Endothelial cell of umbilical vein (primary cell): ENCODE measurements around the gene PRKRIP1. TPM values are rescaled to one million over a fixed set of nuclear protein-coding genes. Genes with fewer than 3 reads are reported as not detected.

ENCODE experiments used
- BruUV-seq: library from RNA; stranded (reverse); fragments of 400-500 nt; replicated peaks from 2 replicates; lab custom pipeline; 2021; lab: Mats Ljungman, UMichigan
- CTCF ChIA-PET: fragments of 300-600, 350-600 bp; sonication (Branson Sonifier 250); formaldehyde crosslinking; loops from one replicate; lab custom pipeline; 2021; ENCODE audit warnings: antibody characterized with exemption, inconsistent platforms; lab: Charles Lee
- POLR2A ChIA-PET: fragments of 300-600, 350-600 bp; sonication (Branson Sonifier 250); formaldehyde crosslinking; loops from one replicate; lab custom pipeline; 2021; ENCODE audit warnings: antibody characterized with exemption, inconsistent platforms; lab: Charles Lee
- DNase-seq: peaks from one replicate; pipeline ENCODE4 v3.0.0-alpha.2; 2011; ENCODE audit warnings: low read depth, low spot score
- FAIRE-seq: peaks from 2 replicates; lab custom pipeline; 2011; peaks lifted over from hg19 to GRCh38; lab: Jason Lieb, UNC
- H2AFZ ChIP-seq: 2 replicates; pipeline ENCODE4 v1.6.0; 2012; ENCODE audit warnings: low read depth, low read length, control low read depth, inconsistent platforms
- H3K27ac ChIP-seq: 2 replicates; pipeline ENCODE4 v1.5.1; 2011; ENCODE audit warnings: low read depth, mild to moderate bottlenecking, control low read depth, low read length, moderate library complexity; ENCODE audit not compliant: insufficient read depth
- H3K27me3 ChIP-seq, 2 experiments: 2 replicates each; pipeline versions ENCODE4 v1.6.0 to v1.6.1; 2011; ENCODE audit warnings: low read length in 2 of 2, mixed read lengths in 1 of 2; ENCODE audit not compliant: control insufficient read depth in 2 of 2, insufficient read depth in 2 of 2
- H3K36me3 ChIP-seq, 2 experiments: 2 replicates in 1 of 2; 3 replicates in 1 of 2; pipeline ENCODE4 v1.5.1; 2011; ENCODE audit warnings: low read length in 2 of 2, mild to moderate bottlenecking in 1 of 2, moderate library complexity in 1 of 2; ENCODE audit not compliant: control insufficient read depth in 2 of 2, insufficient read depth in 2 of 2; ENCODE audit errors: extremely low read depth in 1 of 2
- H3K4me1 ChIP-seq: 3 replicates; pipeline ENCODE4 v1.5.1; 2011; ENCODE audit warnings: mild to moderate bottlenecking, low read length; ENCODE audit not compliant: control insufficient read depth, insufficient read depth; ENCODE audit errors: extremely low read depth
- H3K4me2 ChIP-seq: 2 replicates; pipeline ENCODE4 v1.6.1; 2011; ENCODE audit warnings: low read length, control low read depth, mixed read lengths; ENCODE audit not compliant: insufficient read depth
- H3K4me3 ChIP-seq, 3 experiments: fragments of 200-600 bp in 1 of 3; sonication (generic), shearing (Covaris generic) in 1 of 3; replicated peaks in 1 of 3; 2 replicates each; pipeline ENCODE4 v1.5.1; 2011 to 2016; ENCODE audit warnings: control low read depth in 3 of 3, low read length in 3 of 3, mild to moderate bottlenecking in 2 of 3, inconsistent platforms in 1 of 3, low read depth in 1 of 3, moderate library complexity in 1 of 3; ENCODE audit not compliant: insufficient read depth in 1 of 3
- H3K79me2 ChIP-seq: 2 replicates; pipeline ENCODE4 v1.6.0; 2012; ENCODE audit warnings: low read length, inconsistent platforms; ENCODE audit not compliant: control insufficient read depth, insufficient read depth
- H3K9ac ChIP-seq: replicated peaks from 2 replicates; pipeline ENCODE3; 2011; ENCODE audit warnings: low read length, control low read depth; ENCODE audit not compliant: insufficient read depth; ENCODE audit errors: extremely low read depth
- H3K9me1 ChIP-seq: replicated peaks from 3 replicates; pipeline ENCODE4 v1.6.0; 2011; ENCODE audit warnings: mild to moderate bottlenecking, low read length; ENCODE audit not compliant: control insufficient read depth, insufficient read depth; ENCODE audit errors: extremely low read depth
- H3K9me3 ChIP-seq: replicated peaks from 2 replicates; pipeline ENCODE4 v1.5.1; 2012; ENCODE audit warnings: low read length, inconsistent platforms; ENCODE audit not compliant: control insufficient read depth, insufficient read depth
- H4K20me1 ChIP-seq: replicated peaks from 2 replicates; pipeline ENCODE3; 2011; ENCODE audit warnings: mild to moderate bottlenecking, low read length; ENCODE audit not compliant: control insufficient read depth, insufficient read depth; ENCODE audit errors: extremely low read depth
- EZH2 ChIP-seq: IDR thresholded peaks from 2 replicates; pipeline ENCODE4 v1.6.1; 2012; ENCODE audit warnings: borderline replicate concordance, low read depth, mild to moderate bottlenecking, moderate library complexity, low read length, inconsistent platforms; ENCODE audit not compliant: severe bottlenecking
- FOS ChIP-seq: IDR thresholded peaks from 2 replicates; pipeline ENCODE4 v1.6.1; 2011; ENCODE audit warnings: mild to moderate bottlenecking, low read length, moderate library complexity, borderline replicate concordance; ENCODE audit not compliant: insufficient read depth
- GATA2 ChIP-seq: IDR thresholded peaks from 2 replicates; pipeline ENCODE4 v1.7.0; 2011; ENCODE audit warnings: low read depth, mild to moderate bottlenecking, moderate library complexity, mixed read lengths, low read length; ENCODE audit not compliant: insufficient read length, insufficient read depth
- JUN ChIP-seq: IDR thresholded peaks from 2 replicates; pipeline ENCODE4 v1.6.1; 2011; ENCODE audit warnings: borderline replicate concordance, low read depth; ENCODE audit not compliant: insufficient read length, insufficient read depth
- MYC ChIP-seq: IDR thresholded peaks from one replicate; pipeline ENCODE4 v1.6.1; 2011; ENCODE audit warnings: mild to moderate bottlenecking, low read depth, low read length
- POLR2A ChIP-seq: IDR thresholded peaks from 2 replicates; pipeline ENCODE4 v1.6.1; 2012; ENCODE audit warnings: low read depth, mild to moderate bottlenecking, control low read depth, low read length
- POLR2AphosphoS5 ChIP-seq: IDR thresholded peaks from 2 replicates; pipeline ENCODE4 v1.6.1; 2012; ENCODE audit warnings: low read depth, mild to moderate bottlenecking, control low read depth, low read length, moderate library complexity; ENCODE audit not compliant: insufficient read depth
- dilution Hi-C: fragments of 300-500 bp; cut with MboI; formaldehyde crosslinking; loops from one replicate; pipeline ENCODE4 v1.15.0; 2019; ENCODE audit warnings: low sequenced_read_pairs; ENCODE audit not compliant: extremely low pct_ligation_motif_present
- intact Hi-C: fragments of 100-400 bp; cut with micrococcal nuclease; formaldehyde crosslinking; loops from one replicate; pipeline ENCODE4 v1.10.0; 2022
- polyA plus RNA-seq, 4 experiments: library from polyadenylated mRNA; depleted of rRNA in 3 of 4; stranded (reverse) in 3 of 4; unstranded in 1 of 4; fragments of >200 nt; gene quantifications; 2 replicates each; pipeline versions ENCODE4 v1.2.1 to v1.2.3, GENCODE V29; 2011 to 2012; ENCODE audit warnings: missing spikeins in 1 of 4
- total RNA-seq: library from RNA; stranded (reverse); gene quantifications from 2 replicates; pipeline ENCODE4 v1.2.3, GENCODE V29; 2021
- TF ChIP-seq, protein P1 (sequence below), 2 donors: IDR thresholded peaks; 1 replicate in 1 of 2; 2 replicates in 1 of 2; pipeline ENCODE4 v1.5.1; 2011; ENCODE audit warnings: low read length in 2 of 2, mild to moderate bottlenecking in 2 of 2, moderate library complexity in 2 of 2, control low read depth in 1 of 2, inconsistent platforms in 1 of 2, low read depth in 1 of 2; ENCODE audit not compliant: insufficient read depth in 1 of 2; ENCODE audit errors: extremely low read depth in 1 of 2
- TF ChIP-seq, protein P2 (sequence below): IDR thresholded peaks from 2 replicates; pipeline ENCODE4 v1.6.1; 2011; ENCODE audit not compliant: insufficient read depth, insufficient read length

The PRKRIP1 gene
- total and polyA plus RNA-seq, 2 donors (not counting 3 experiments of a cell fraction or from before 2014, with no cell fraction given): 16.1 to 26.1 TPM

DNA sequence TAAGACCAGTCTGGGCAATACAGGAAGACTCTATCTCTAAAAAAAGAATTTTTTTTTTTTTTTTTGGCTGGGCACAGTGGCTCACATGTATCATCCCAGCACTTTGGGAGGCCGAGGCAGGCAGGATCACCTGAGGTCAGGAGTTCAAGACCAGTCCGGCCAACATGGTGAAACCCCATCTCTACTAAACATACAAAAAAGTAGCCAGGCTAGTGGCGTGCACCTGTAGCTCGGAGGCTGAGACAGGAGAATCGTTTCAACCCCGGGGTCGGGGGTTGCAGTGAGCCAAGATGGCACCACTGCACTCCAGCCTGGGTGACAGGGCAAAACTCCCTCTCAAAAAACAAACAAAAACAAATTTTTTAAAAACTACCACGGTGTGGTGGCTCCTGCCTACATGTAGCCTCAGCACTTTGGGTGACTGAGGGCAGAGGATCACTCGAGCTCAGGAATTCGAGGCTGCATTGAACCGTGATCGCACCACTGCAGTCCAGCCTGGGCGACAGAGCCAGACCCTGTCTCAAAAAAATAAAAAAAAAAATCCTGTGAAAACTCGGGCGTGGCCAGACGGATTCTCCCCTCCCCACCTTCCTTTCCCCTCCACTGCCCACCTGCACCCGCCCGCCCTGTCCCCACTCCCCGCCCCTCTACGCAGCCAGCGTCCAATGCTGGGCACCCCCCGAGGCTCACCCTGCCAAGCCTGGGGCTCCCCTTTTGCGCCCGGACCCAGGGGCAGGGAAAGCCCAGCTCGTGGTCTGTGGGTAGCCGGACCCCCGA, 36.5 kb downstream of the PRKRIP1 start:
- peak overlapping the region; percentile 89 for H2AFZ ChIP-seq
- peak; percentile 40 for FAIRE-seq
- H3K79me2 ChIP-seq: peaks cover 19% of the 10 kb centered on the region
- H4K20me1 ChIP-seq: no peaks in the 10 kb centered on the region
- TF ChIP-seq JUN (no peak), POLR2A (no peak), FOS (no peak), POLR2AphosphoS5 (no peak), MYC (no peak), GATA2 (no peak), EZH2 (no peak)
- TF ChIP-seq, protein P1, sequence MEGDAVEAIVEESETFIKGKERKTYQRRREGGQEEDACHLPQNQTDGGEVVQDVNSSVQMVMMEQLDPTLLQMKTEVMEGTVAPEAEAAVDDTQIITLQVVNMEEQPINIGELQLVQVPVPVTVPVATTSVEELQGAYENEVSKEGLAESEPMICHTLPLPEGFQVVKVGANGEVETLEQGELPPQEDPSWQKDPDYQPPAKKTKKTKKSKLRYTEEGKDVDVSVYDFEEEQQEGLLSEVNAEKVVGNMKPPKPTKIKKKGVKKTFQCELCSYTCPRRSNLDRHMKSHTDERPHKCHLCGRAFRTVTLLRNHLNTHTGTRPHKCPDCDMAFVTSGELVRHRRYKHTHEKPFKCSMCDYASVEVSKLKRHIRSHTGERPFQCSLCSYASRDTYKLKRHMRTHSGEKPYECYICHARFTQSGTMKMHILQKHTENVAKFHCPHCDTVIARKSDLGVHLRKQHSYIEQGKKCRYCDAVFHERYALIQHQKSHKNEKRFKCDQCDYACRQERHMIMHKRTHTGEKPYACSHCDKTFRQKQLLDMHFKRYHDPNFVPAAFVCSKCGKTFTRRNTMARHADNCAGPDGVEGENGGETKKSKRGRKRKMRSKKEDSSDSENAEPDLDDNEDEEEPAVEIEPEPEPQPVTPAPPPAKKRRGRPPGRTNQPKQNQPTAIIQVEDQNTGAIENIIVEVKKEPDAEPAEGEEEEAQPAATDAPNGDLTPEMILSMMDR (IDR thresholded peaks at IDR 0.05; ENCODE audit: extremely low read depth in 1 of 2, insufficient read depth in 1 of 2, low read depth in 1 of 2, low read length in 2 of 2): no peak
- TF ChIP-seq, protein P2, sequence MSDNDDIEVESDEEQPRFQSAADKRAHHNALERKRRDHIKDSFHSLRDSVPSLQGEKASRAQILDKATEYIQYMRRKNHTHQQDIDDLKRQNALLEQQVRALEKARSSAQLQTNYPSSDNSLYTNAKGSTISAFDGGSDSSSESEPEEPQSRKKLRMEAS: no peak
- H3K4me2 ChIP-seq: peak overlapping the region; percentile 36
- CTCF ChIA-PET: interaction anchor here (1.0 to 1.2 kb wide), 2 partner anchors 20 to 28 kb away, joined by 3 to 5 read pairs; no protein-coding TSS in a partner anchor
- H3K4me3 ChIP-seq: peak overlapping the region; percentile 30 to 98 (median 59)
- H3K9me3 ChIP-seq: no peaks in the 10 kb centered on the region
- peak overlapping the region; percentile 67 for H3K9ac ChIP-seq
- peak overlapping the region; percentile 42 for H3K27ac ChIP-seq
- no peaks in the 10 kb centered on the region for H3K27me3 ChIP-seq
- no TSS peak for BruUV-seq
- H3K4me1 ChIP-seq: peaks cover 6% of the 10 kb centered on the region
- dilution Hi-C loops: no loop called here
- H3K9me1 ChIP-seq: no peaks in the 10 kb centered on the region
- POLR2A ChIA-PET: no interaction called here
- intact Hi-C loops: loop anchor here (1.0 kb wide), 1 partner anchor 32 kb away; the partner anchor contains the start of genes ALKBH4 and LRWD1
- no peaks in the 10 kb centered on the region for H3K36me3 ChIP-seq
- no peak for DNase-seq
